IMR-90 (cell line): ENCODE data around the gene PKDCC. TPM values are rescaled to one million over a fixed set of nuclear protein-coding genes. Genes with fewer than 3 reads are reported as not detected.

Experiments used
- ATAC-seq: fragments of 200-7000 bp; cut with Tn5 transposase; 2 replicates; pipeline ENCODE4 v1.9.1; 2020; ENCODE audit warnings: low read depth, mild to moderate bottlenecking, moderate library complexity
- BruUV-seq: library from RNA; stranded (reverse); fragments of 400-500 nt; replicated peaks from 2 replicates; lab custom pipeline; 2021; lab: Mats Ljungman, UMichigan
- CTCF ChIA-PET: fragments of 300-600 bp; formaldehyde crosslinking; extraction: SDS; loops from one replicate; lab custom pipeline; 2021; ENCODE audit warnings: antibody characterized with exemption; lab: Yijun Ruan, JAX
- POLR2A ChIA-PET: fragments of 300-600 bp; sonication (Branson Sonifier 250); formaldehyde crosslinking; loops from one replicate; lab custom pipeline; 2022; ENCODE audit warnings: antibody characterized with exemption; ENCODE audit not compliant: unreplicated experiment; lab: Charles Lee
- DNase-seq: peaks from one replicate; pipeline ENCODE4 v3.0.0; 2013
- H2AFZ ChIP-seq: replicated peaks from 2 replicates; pipeline ENCODE3; 2013; ENCODE audit warnings: low read length, mild to moderate bottlenecking; ENCODE audit not compliant: poor library complexity
- H2AK5ac ChIP-seq: 2 replicates; pipeline ENCODE4 v1.6.1; 2013; ENCODE audit warnings: low read depth, low read length, inconsistent platforms
- H2AK9ac ChIP-seq: replicated peaks from 2 replicates; pipeline ENCODE3; 2013; ENCODE audit warnings: mild to moderate bottlenecking, low read depth, low read length, moderate library complexity; ENCODE audit not compliant: poor library complexity
- H2BK120ac ChIP-seq: 2 replicates; pipeline ENCODE4 v1.6.1; 2013; ENCODE audit warnings: low read depth, low read length, inconsistent platforms
- H2BK15ac ChIP-seq: 3 replicates; pipeline ENCODE4 v1.6.1; 2013; ENCODE audit warnings: low read depth, low read length, inconsistent platforms
- H2BK20ac ChIP-seq: 2 replicates; pipeline ENCODE4 v1.6.1; 2013; ENCODE audit warnings: low read depth, mild to moderate bottlenecking, inconsistent platforms, low read length, moderate library complexity
- H2BK5ac ChIP-seq: 2 replicates; pipeline ENCODE4 v1.6.1; 2013; ENCODE audit warnings: mild to moderate bottlenecking, low read depth, low read length, inconsistent platforms; ENCODE audit not compliant: poor library complexity, severe bottlenecking
- H3K14ac ChIP-seq: replicated peaks from 2 replicates; pipeline ENCODE4 v1.6.1; 2013; ENCODE audit warnings: low read depth, low read length, inconsistent platforms
- H3K18ac ChIP-seq: 2 replicates; pipeline ENCODE4 v1.6.1; 2013; ENCODE audit warnings: low read depth, low read length, control low read depth
- H3K23ac ChIP-seq: 2 replicates; pipeline ENCODE4 v1.6.1; 2013; ENCODE audit warnings: low read depth, low read length, inconsistent platforms
- H3K27ac ChIP-seq: 2 replicates; pipeline ENCODE4 v1.5.1; 2013; ENCODE audit warnings: mild to moderate bottlenecking, control low read depth, low read length; ENCODE audit not compliant: insufficient read depth
- H3K27me3 ChIP-seq: 2 replicates; pipeline ENCODE4 v1.6.1; 2013; ENCODE audit warnings: low read length; ENCODE audit not compliant: control insufficient read depth, insufficient read depth
- H3K36me3 ChIP-seq: 2 replicates; pipeline ENCODE4 v1.6.1; 2013; ENCODE audit warnings: low read length, mixed read lengths; ENCODE audit not compliant: control insufficient read depth, insufficient read depth
- H3K4ac ChIP-seq: 2 replicates; pipeline ENCODE4 v1.6.1; 2013; ENCODE audit warnings: low read depth, low read length, inconsistent platforms
- H3K4me1 ChIP-seq: 2 replicates; pipeline ENCODE4 v1.6.1; 2013; ENCODE audit warnings: low read length, mixed read lengths; ENCODE audit not compliant: control insufficient read depth, insufficient read depth
- H3K4me2 ChIP-seq: 2 replicates; pipeline ENCODE4 v1.6.1; 2013; ENCODE audit warnings: low read depth, mild to moderate bottlenecking, control low read depth, low read length, moderate library complexity
- H3K4me3 ChIP-seq: 2 replicates; pipeline ENCODE4 v1.5.1; 2013; ENCODE audit warnings: low read depth, mild to moderate bottlenecking, control low read depth, low read length, moderate library complexity; ENCODE audit not compliant: insufficient read depth
- H3K56ac ChIP-seq: 2 replicates; pipeline ENCODE4 v1.6.1; 2013; ENCODE audit warnings: low read length, inconsistent platforms; ENCODE audit not compliant: insufficient read depth; ENCODE audit errors: extremely low read depth
- H3K79me1 ChIP-seq, 2 experiments: 2 replicates each; pipeline ENCODE4 v1.6.1; 2013; ENCODE audit warnings: low read length in 2 of 2, inconsistent platforms in 1 of 2, low read depth in 1 of 2
- H3K9ac ChIP-seq: 2 replicates; pipeline ENCODE4 v1.6.1; 2013; ENCODE audit warnings: low read depth, low read length, control low read depth
- H3K9me1 ChIP-seq: 2 replicates; pipeline ENCODE4 v1.6.1; 2013; ENCODE audit warnings: low read length, inconsistent platforms; ENCODE audit not compliant: insufficient read depth
- H3K9me3 ChIP-seq: 2 replicates; pipeline ENCODE4 v1.6.1; 2013; ENCODE audit warnings: low read length; ENCODE audit not compliant: control insufficient read depth, insufficient read depth
- H4K20me1 ChIP-seq: 2 replicates; pipeline ENCODE4 v1.6.1; 2013; ENCODE audit warnings: low read length, inconsistent platforms; ENCODE audit not compliant: insufficient read depth
- H4K5ac ChIP-seq: 2 replicates; pipeline ENCODE4 v1.6.1; 2013; ENCODE audit warnings: mild to moderate bottlenecking, low read depth, low read length, control low read depth
- H4K8ac ChIP-seq, 2 experiments: 2 replicates each; pipeline ENCODE4 v1.6.1; 2013; ENCODE audit warnings: low read depth in 2 of 2, low read length in 2 of 2, control low read depth in 1 of 2, inconsistent platforms in 1 of 2
- H4K91ac ChIP-seq: 2 replicates; pipeline ENCODE4 v1.6.1; 2013; ENCODE audit warnings: low read depth, low read length, inconsistent platforms; ENCODE audit not compliant: insufficient read depth
- BHLHE40 ChIP-seq: fragments of 150-350 bp; IDR thresholded peaks from 2 replicates; pipeline ENCODE4 v1.6.1; 2016; ENCODE audit warnings: mild to moderate bottlenecking, low read depth, low read length
- CEBPB ChIP-seq: IDR thresholded peaks from 2 replicates; pipeline ENCODE4 v1.6.1; 2012; ENCODE audit warnings: low read depth, low read length, improper control_type of control experiment
- CHD1 ChIP-seq: IDR thresholded peaks from 2 replicates; pipeline ENCODE4 v1.6.1; 2012; ENCODE audit warnings: low read depth, low read length, improper control_type of control experiment
- FOS ChIP-seq: fragments of 150-350 bp; IDR thresholded peaks from 2 replicates; pipeline ENCODE4 v1.6.1; 2016; ENCODE audit warnings: low read depth, low read length
- MAFK ChIP-seq: IDR thresholded peaks from 2 replicates; pipeline ENCODE4 v1.6.1; 2012; ENCODE audit warnings: low read depth, low read length, improper control_type of control experiment
- MAZ ChIP-seq: IDR thresholded peaks from 2 replicates; pipeline ENCODE4 v1.6.1; 2012; ENCODE audit warnings: low read depth, mild to moderate bottlenecking, low read length, improper control_type of control experiment, moderate library complexity, borderline replicate concordance
- MXI1 ChIP-seq: IDR thresholded peaks from 2 replicates; pipeline ENCODE4 v1.6.1; 2012; ENCODE audit warnings: low read depth, mild to moderate bottlenecking, low read length, moderate library complexity, borderline replicate concordance
- NFE2L2 ChIP-seq: fragments of 150-350 bp; IDR thresholded peaks from 2 replicates; pipeline ENCODE4 v1.6.1; 2016; ENCODE audit warnings: low read depth, mild to moderate bottlenecking, low read length
- RAD21 ChIP-seq: IDR thresholded peaks from 2 replicates; pipeline ENCODE4 v1.6.1; 2012; ENCODE audit warnings: low read length, improper control_type of control experiment
- RCOR1 ChIP-seq: IDR thresholded peaks from 2 replicates; pipeline ENCODE4 v1.6.1; 2012; ENCODE audit warnings: mild to moderate bottlenecking, low read length, improper control_type of control experiment; ENCODE audit not compliant: insufficient replicate concordance
- RFX5 ChIP-seq: IDR thresholded peaks from 2 replicates; pipeline ENCODE4 v1.8.0; 2012; ENCODE audit warnings: low read depth, mild to moderate bottlenecking, low read length, moderate library complexity
- USF2 ChIP-seq: fragments of 150-350 bp; IDR thresholded peaks from 2 replicates; pipeline ENCODE4 v1.6.1; 2017; ENCODE audit warnings: mild to moderate bottlenecking, antibody characterized with exemption, low read length, low read depth
- WGBS, 2 experiments: methylation state at CpG; one replicate each; pipeline versions ENCODE4 v1.1.5 to v1.1.7; 2013; ENCODE audit warnings: missing lambda C conversion rate in 2 of 2; ENCODE audit not compliant: insufficient read length in 1 of 2; ENCODE audit errors: extremely low coverage in 2 of 2; 5-methylcytosine and 5-hydroxymethylcytosine counted together
- dilution Hi-C: fragments of 300-500 bp; cut with HindIII; formaldehyde crosslinking; loops from one replicate; pipeline ENCODE4 v1.14.3; 2018; ENCODE audit warnings: low sequenced_read_pairs; ENCODE audit not compliant: unreplicated experiment
- in situ Hi-C: fragments of 300-500 bp; cut with MboI; formaldehyde crosslinking; loops from 3 replicates; pipeline ENCODE4 v1.14.3; 2019; ENCODE audit warnings: low sequenced_read_pairs, inconsistent platforms, mixed read lengths
- intact Hi-C: fragments of 100-400 bp; cut with micrococcal nuclease; formaldehyde crosslinking; loops from 2 replicates; pipeline ENCODE4 v1.10.0; 2022
- polyA plus RNA-seq, 3 experiments: library from polyadenylated mRNA; depleted of rRNA; stranded (reverse); fragments of >200 nt; gene quantifications; 2 replicates each; pipeline ENCODE4 v1.2.3, GENCODE V29; 2012; ENCODE audit warnings: low replicate concordance in 1 of 3
- total RNA-seq: library from RNA; depleted of rRNA; stranded (reverse); fragments of >200 nt; gene quantifications from 2 replicates; pipeline ENCODE4 v1.2.3, GENCODE V29; 2012
- TF ChIP-seq, protein P1 (sequence below): fragments of 150-350 bp; IDR thresholded peaks from 2 replicates; pipeline ENCODE4 v1.6.1; 2016; ENCODE audit warnings: low read depth, mild to moderate bottlenecking, low read length, moderate library complexity, borderline replicate concordance

Gene PKDCC
- total and polyA plus RNA-seq, 2 of the 4 experiments (the other 2 are of a cell fraction) = 55.6 to 95.7 TPM

GRCh38 chr2:42043789-42044394 is 3.9 kb upstream of the PKDCC start:
- H3K4me2 ChIP-seq = no peak overlapping the region
- BruUV-seq = no TSS peak
- 0 out of 2 replicates have a peak, but pooled peaks cover 2% of the 10 kb centered on the region for H3K9me1 ChIP-seq
- H3K4me3 ChIP-seq = no peak overlapping the region
- POLR2A ChIA-PET = no interaction called here
- H4K5ac ChIP-seq = no peak overlapping the region
- in situ Hi-C loops (no loop called here), dilution Hi-C loops (no loop called here), intact Hi-C loops (no loop called here)
- H3K9me3 ChIP-seq = no peaks in the 10 kb centered on the region
- H3K9ac ChIP-seq = no peak overlapping the region
- no peak overlapping the region for H3K56ac ChIP-seq
- H3K36me3 ChIP-seq = no peaks in the 10 kb centered on the region
- no peak overlapping the region for H2BK120ac ChIP-seq
- no peak overlapping the region for H3K4ac ChIP-seq
- no peak overlapping the region for H2BK5ac ChIP-seq
- ATAC-seq (no peak), DNase-seq (no peak)
- H2BK15ac ChIP-seq = no peak overlapping the region
- no peak overlapping the region for H3K23ac ChIP-seq
- H4K91ac ChIP-seq = no peak overlapping the region
- no peak overlapping the region for H3K18ac ChIP-seq
- H3K27ac ChIP-seq = no peak overlapping the region
- TF ChIP-seq CEBPB (no peak), NFE2L2 (no peak), RFX5 (no peak), MAFK (no peak), MAZ (no peak), RCOR1 (no peak), FOS (no peak), USF2 (no peak), RAD21 (no peak), CHD1 (no peak), MXI1 (no peak), BHLHE40 (no peak)
- TF ChIP-seq, protein P1, sequence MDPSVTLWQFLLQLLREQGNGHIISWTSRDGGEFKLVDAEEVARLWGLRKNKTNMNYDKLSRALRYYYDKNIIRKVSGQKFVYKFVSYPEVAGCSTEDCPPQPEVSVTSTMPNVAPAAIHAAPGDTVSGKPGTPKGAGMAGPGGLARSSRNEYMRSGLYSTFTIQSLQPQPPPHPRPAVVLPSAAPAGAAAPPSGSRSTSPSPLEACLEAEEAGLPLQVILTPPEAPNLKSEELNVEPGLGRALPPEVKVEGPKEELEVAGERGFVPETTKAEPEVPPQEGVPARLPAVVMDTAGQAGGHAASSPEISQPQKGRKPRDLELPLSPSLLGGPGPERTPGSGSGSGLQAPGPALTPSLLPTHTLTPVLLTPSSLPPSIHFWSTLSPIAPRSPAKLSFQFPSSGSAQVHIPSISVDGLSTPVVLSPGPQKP = no peak
- H3K4me1 ChIP-seq = peaks cover 12% of the 10 kb centered on the region; the same call in 1 of the 2 replicates
- H2AK9ac ChIP-seq = no peak overlapping the region
- peaks cover 3 to 5% of the 10 kb centered on the region in 2 experiments; a peak in 3 of 4 replicates for H3K79me1 ChIP-seq
- H2BK20ac ChIP-seq = no peak overlapping the region
- WGBS, 2 experiments = 92% methylated on average over 2 of the region's 3 CpGs; no CpG with 5 or more reads in 1 of the 2 experiments
- H2AFZ ChIP-seq = no peak overlapping the region
- H2AK5ac ChIP-seq = no peak overlapping the region
- CTCF ChIA-PET = no interaction called here
- peaks cover 19% of the 10 kb centered on the region for H3K27me3 ChIP-seq
- H4K20me1 ChIP-seq = peaks cover 3% of the 10 kb centered on the region; the same call in 1 of the 2 replicates
- H4K8ac ChIP-seq = no peak overlapping the region
- H3K14ac ChIP-seq = no peak overlapping the region
